Left ventricle myocardium inferior (tissue), 1 donor: ENCODE measurements around the gene RANGAP1. TPM values are rescaled to one million over a fixed set of nuclear protein-coding genes. Genes with fewer than 3 reads are reported as not detected.
A peak's percentile ranks its signal among the peaks of the same experiment; 100 is the strongest.
"Not testable (repeated sequence)": the region's sequence is repeated elsewhere in the genome, so short reads cannot be mapped to it uniquely, and the experiment has no call there.

Experiments used
- DNase-seq: peaks from one replicate; pipeline ENCODE4 v3.0.0-alpha.2; 2020
- H3K27ac ChIP-seq: fragments of 200-600 bp; replicated peaks from 2 replicates; pipeline ENCODE4 v1.8.0; 2021
- H3K27me3 ChIP-seq: fragments of 200-600 bp; 2 replicates; pipeline ENCODE4 v1.8.0; 2021; ENCODE audit warnings: low read depth
- H3K36me3 ChIP-seq: fragments of 200-600 bp; 2 replicates; pipeline ENCODE4 v1.8.0; 2021
- H3K4me1 ChIP-seq: fragments of 200-600 bp; 2 replicates; pipeline ENCODE4 v1.8.0; 2021
- H3K4me3 ChIP-seq: fragments of 200-600 bp; 2 replicates; pipeline ENCODE4 v1.8.0; 2021; ENCODE audit warnings: mild to moderate bottlenecking, moderate library complexity
- H3K9me3 ChIP-seq: fragments of 200-600 bp; replicated peaks from 2 replicates; pipeline ENCODE4 v1.8.0; 2021
- CTCF ChIP-seq: fragments of 200-600 bp; IDR thresholded peaks from 2 replicates; pipeline ENCODE4 v1.8.0; 2021; ENCODE audit warnings: antibody characterized with exemption, mild to moderate bottlenecking, borderline replicate concordance
- intact Hi-C: fragments of 100-400 bp; cut with micrococcal nuclease; formaldehyde crosslinking; loops from one replicate; pipeline ENCODE4 v1.11.0; 2022
- total RNA-seq: library from RNA; stranded (reverse); fragmentation: NEBNext Ultra II Directional; extraction: Animal tissue kit (Norgen Biotek cat#: 25700); gene quantifications from one replicate; pipeline ENCODE4 v1.2.1, GENCODE V29; 2021
- donor health status: DM: no; HTN: yes; CAD: no; lungs with severe emphysema.

The RANGAP1 gene
- total RNA-seq, 1 donor from 2014 or later, result 36.4 TPM

GRCh38 chr22:41260871-41261270 lies 25.1 kb downstream of the RANGAP1 start:
- peaks cover 49% of the 10 kb centered on the region for H3K4me1 ChIP-seq
- H3K27ac ChIP-seq, result peak overlapping the region; percentile 94
- peaks cover 86% of the 10 kb centered on the region for H3K36me3 ChIP-seq
- no peak overlapping the region for H3K4me3 ChIP-seq
- H3K27me3 ChIP-seq, result no peaks in the 10 kb centered on the region
- DNase-seq, result peak; percentile 82
- no peaks in the 10 kb centered on the region for H3K9me3 ChIP-seq
- intact Hi-C loops, result no loop called here
- no peak for TF ChIP-seq CTCF

- Histone ChIP-seq H3K27ac (peak overlapping the region; percentile 94), H3K4me1 (peaks cover 49% of the 10 kb centered on the region), H3K36me3 (peaks cover 88% of the 10 kb centered on the region)
- intact Hi-C loops, H3K4me3 ChIP-seq, DNase-seq, H3K9me3 ChIP-seq, H3K27me3 ChIP-seq: not testable (repeated sequence)
Measured at GRCh38 chr22:41259756-41260155, 26.2 kb downstream of the RANGAP1 start.

- Histone ChIP-seq H3K9me3 (no peaks in the 10 kb centered on the region), H3K4me1 (peaks cover 33% of the 10 kb centered on the region), H3K27me3 (no peaks in the 10 kb centered on the region), H3K27ac (peak overlapping the region; percentile 36), H3K4me3 (no peak overlapping the region), H3K36me3 (peaks cover 87% of the 10 kb centered on the region)
- intact Hi-C loops, result no loop called here
- TF ChIP-seq CTCF, result no peak
- DNase-seq, result no peak
Measured at GRCh38 chr22:41257696-41258095, 28.3 kb downstream of the RANGAP1 start.

GRCh38 chr22:41256254-41257253 lies 29.4 kb downstream of the RANGAP1 start:
- H3K4me3 ChIP-seq, result no peak overlapping the region
- no peak for DNase-seq
- intact Hi-C loops, result no loop called here

GRCh38 chr22:41254230-41254629 lies 31.8 kb downstream of the RANGAP1 start:
- Histone ChIP-seq H3K36me3 (peaks cover 97% of the 10 kb centered on the region), H3K9me3 (no peaks in the 10 kb centered on the region), H3K27me3 (no peaks in the 10 kb centered on the region), H3K27ac (no peak overlapping the region), H3K4me3 (no peak overlapping the region), H3K4me1 (peaks cover 19% of the 10 kb centered on the region)
- intact Hi-C loops, result no loop called here
- DNase-seq, result no peak
- no peak for TF ChIP-seq CTCF

More at GRCh38 chr22:41256254-41257253, 29.4 kb downstream of the RANGAP1 start:
- H3K27me3 ChIP-seq, result no peaks in the 10 kb centered on the region
- H3K4me1 ChIP-seq, result peaks cover 23% of the 10 kb centered on the region
- peak overlapping the region; percentile 36 for H3K27ac ChIP-seq
- H3K9me3 ChIP-seq, result no peaks in the 10 kb centered on the region
- no peak for TF ChIP-seq CTCF
- H3K36me3 ChIP-seq, result peaks cover 88% of the 10 kb centered on the region

- H3K4me1 ChIP-seq, result peaks cover 28% of the 10 kb centered on the region
- no peaks in the 10 kb centered on the region for H3K27me3 ChIP-seq
- H3K9me3 ChIP-seq, result no peaks in the 10 kb centered on the region
- H3K4me3 ChIP-seq, result no peak overlapping the region
- TF ChIP-seq CTCF, result no peak
- intact Hi-C loops, result no loop called here
- H3K27ac ChIP-seq, result no peak overlapping the region
- no peak for DNase-seq
- peaks cover 97% of the 10 kb centered on the region for H3K36me3 ChIP-seq
Measured at GRCh38 chr22:41252365-41252764, 33.6 kb downstream of the RANGAP1 start.
